Measurements from ENCODE around the gene NBPF1.
"Not testable (repeated sequence)": the region's sequence is repeated elsewhere in the genome, so short reads cannot be mapped to it uniquely, and the experiment has no call there.

Gene NBPF1

GRCh38 chr1:16605532-16606505 lies 7.5 kb downstream of the NBPF1 start:
- peak in 1 of 4 experiments; percentile 0 for DNase-seq

GRCh38 chr1:16605213-16605525 lies 8.2 kb downstream of the NBPF1 start:
- no peak for DNase-seq

- DNase-seq: peak in 1 of 4 experiments; percentile 1
Observed at GRCh38 chr1:16604514-16605212, 8.7 kb downstream of the NBPF1 start.

GRCh38 chr1:16603623-16604022 lies 9.7 kb downstream of the NBPF1 start:
- not testable (repeated sequence) for DNase-seq

GRCh38 chr1:16602336-16603011 lies 10.9 kb downstream of the NBPF1 start:
- DNase-seq: peak in 1 of 4 experiments; percentile 1

GRCh38 chr1:16600855-16601786 lies 12.2 kb downstream of the NBPF1 start:
- peak in 3 of 4 experiments; percentile 27 to 50 (median 31) for DNase-seq

- peak in 1 of 4 experiments; percentile 0 for DNase-seq
Observed at GRCh38 chr1:16599326-16599725, 14.0 kb downstream of the NBPF1 start.

GRCh38 chr1:16595216-16595615 lies 18.1 kb downstream of the NBPF1 start:
- not testable (repeated sequence) for DNase-seq

- DNase-seq: not testable (repeated sequence)
Observed at GRCh38 chr1:16591845-16592244, 21.5 kb downstream of the NBPF1 start.

- not testable (repeated sequence) for DNase-seq
Observed at GRCh38 chr1:16588081-16588480, 25.3 kb downstream of the NBPF1 start.

- not testable (repeated sequence) for DNase-seq
Observed at GRCh38 chr1:16587639-16588038, 25.7 kb downstream of the NBPF1 start.

GRCh38 chr1:16565324-16565723 lies 48.0 kb downstream of the NBPF1 start:
- DNase-seq: not testable (repeated sequence)

GRCh38 chr1:16561035-16561434 lies 52.3 kb downstream of the NBPF1 start:
- not testable (repeated sequence) for DNase-seq

- not testable (repeated sequence) for DNase-seq
Observed at GRCh38 chr1:16560498-16560897, 52.9 kb downstream of the NBPF1 start.

- DNase-seq: not testable (repeated sequence)
Observed at GRCh38 chr1:16559688-16560087, 53.7 kb downstream of the NBPF1 start.

- DNase-seq: not testable (repeated sequence)
Observed at GRCh38 chr1:16557034-16557433, 56.3 kb downstream of the NBPF1 start.

GRCh38 chr1:16553244-16553643 lies 60.1 kb downstream of the NBPF1 start:
- not testable (repeated sequence) for DNase-seq

GRCh38 chr1:16550212-16550918 lies 63.0 kb downstream of the NBPF1 start:
- not testable (repeated sequence) for DNase-seq

GRCh38 chr1:16549545-16549944 lies 63.8 kb downstream of the NBPF1 start:
- not testable (repeated sequence) for DNase-seq

- not testable (repeated sequence) for DNase-seq
Observed at GRCh38 chr1:16547502-16548241, 65.7 kb downstream of the NBPF1 start.
